Nucleus accumbens (tissue), 56 donors: ENCODE data around the gene SNX5.
A peak's percentile ranks its signal among the peaks of the same experiment; 100 is the strongest.

Experiments
- DNase-seq, 56 donors: peaks; one replicate each; lab custom pipeline; 2025; lab: John Stamatoyannopoulos, UW

Gene SNX5

DNA sequence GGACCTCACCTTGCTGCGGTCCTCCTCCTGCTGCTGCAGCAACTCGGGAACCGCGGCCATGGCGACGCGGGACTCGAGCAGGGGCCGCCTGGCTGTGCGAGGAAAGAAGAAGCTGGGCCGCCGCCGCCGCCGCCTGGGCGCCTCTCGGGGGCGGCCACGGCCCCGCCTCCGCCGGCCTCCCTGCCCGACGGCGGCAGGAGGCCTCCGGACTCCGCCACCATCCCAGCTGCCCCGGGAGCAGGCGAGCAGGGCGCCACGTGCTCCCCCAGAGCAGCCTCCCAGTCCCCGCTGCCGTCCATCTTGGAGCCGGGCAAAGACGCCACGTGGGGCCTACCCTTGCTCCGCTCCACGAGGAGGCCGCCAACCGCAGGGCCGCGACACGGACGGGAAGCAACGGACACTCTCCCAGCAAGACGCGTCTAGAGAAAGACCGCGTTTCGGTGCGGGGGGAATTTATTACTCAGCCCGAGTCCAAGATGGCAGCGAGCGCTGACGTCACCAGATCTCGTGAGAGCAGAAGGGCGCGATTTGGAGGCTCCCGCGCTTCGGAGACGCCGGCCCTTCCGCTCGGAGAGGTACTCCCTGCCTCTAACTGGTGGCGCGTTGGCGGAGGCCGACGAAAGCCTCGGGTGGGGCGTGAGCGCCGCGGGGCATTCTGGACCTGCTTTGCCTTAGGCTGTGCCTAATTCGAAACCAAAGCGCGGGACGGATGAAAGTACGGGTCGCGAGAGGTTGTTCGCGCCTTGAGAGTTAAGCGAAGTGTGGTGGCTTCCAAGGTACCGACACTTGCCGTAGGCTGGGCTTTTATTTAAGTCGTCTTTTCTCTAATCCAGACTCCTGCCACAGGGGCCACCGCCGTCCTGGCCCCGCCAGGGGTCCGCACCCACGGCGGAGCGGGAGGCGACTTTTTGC is at the start of gene SNX5, which contains the start of gene MGME1:
SNX5 (minus strand) TSS at position 429 of the 912 bp plus-strand sequence; CDS start at position 60, 369 bp downstream.
MGME1 (plus strand) TSS at position 653 of the 912 bp plus-strand sequence. CDS start 842 bp downstream, outside the sequence.
- peak; percentile 87 to 100 (median 98) for DNase-seq

DNA sequence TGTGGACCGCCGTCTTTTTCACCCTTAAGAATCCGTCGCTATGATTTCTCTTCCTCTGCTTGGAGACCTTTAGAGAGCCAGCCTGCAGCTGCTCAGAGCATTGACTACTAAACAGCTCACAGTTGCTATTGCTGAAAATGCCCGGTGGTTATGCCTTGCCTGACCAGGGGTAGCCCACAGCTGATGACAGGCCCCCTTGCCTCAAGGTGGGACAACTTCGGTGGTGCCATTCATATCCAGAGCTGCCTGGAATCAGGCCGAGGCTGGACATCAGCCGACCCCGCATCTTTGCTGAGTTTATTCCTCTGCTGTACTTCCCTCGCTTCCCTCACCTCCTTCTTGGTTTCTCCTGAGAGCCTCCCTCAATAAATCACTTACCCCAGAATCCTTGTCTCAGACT is 49.5 kb upstream of the SNX5 start:
- no peak for DNase-seq

DNA sequence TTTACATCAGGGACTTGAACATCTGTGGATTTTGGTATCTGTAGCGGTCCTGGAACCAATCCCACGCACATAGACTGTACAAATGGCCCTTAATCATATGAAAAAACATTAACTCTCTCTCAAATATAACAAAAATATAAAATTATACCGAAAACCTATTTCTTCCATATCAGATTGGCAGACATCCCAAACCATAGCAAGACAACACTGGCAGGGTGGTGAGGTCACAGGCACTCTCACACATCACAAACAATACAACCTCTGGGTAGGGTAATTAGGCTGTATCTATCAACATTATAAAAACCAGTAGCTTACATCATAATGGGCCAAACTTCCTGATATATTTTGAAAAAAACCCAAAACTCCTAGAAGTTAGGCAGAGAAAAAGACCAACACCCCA is 48.2 kb upstream of the SNX5 start:
- DNase-seq, result no peak

DNA sequence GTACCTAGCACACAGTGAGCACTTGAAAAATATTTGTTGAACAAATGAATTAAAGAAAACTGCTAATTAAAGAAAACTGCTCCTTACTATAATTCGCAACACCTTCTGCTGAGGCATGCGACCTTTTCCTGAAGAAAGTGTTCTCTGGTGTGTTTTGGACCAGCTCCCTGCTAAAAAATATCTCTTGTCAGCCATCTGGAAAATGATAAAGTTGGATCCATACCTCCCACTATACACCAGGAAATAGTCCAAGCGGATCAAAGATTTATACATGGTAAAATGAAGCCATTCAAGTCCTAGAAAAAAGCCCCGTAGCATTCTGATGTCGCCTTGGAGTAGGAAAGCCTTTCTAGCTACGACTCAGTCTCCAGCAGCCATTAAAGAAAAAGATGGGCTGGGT is 45.8 kb upstream of the SNX5 start:
- DNase-seq, result no peak

DNA sequence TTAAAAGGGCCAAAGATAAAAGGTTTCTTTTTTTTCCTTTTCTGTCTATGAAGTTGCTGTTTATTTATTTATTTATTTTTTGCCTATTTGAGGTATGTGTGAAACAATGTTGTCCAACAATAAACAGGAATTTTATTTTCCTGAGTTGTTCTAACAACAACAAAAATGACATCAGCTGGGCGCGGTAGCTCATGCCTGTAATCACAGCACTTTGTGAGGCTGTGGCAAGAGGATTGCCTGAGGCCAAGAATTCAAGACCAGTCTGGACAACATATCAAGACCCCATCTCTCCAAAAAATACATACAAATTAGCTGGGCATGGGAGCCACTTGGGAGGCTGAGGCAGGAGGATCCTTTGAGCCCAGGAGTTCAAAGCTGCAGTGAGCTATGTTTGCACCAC is 44.3 kb upstream of the SNX5 start:
- no peak for DNase-seq

DNA sequence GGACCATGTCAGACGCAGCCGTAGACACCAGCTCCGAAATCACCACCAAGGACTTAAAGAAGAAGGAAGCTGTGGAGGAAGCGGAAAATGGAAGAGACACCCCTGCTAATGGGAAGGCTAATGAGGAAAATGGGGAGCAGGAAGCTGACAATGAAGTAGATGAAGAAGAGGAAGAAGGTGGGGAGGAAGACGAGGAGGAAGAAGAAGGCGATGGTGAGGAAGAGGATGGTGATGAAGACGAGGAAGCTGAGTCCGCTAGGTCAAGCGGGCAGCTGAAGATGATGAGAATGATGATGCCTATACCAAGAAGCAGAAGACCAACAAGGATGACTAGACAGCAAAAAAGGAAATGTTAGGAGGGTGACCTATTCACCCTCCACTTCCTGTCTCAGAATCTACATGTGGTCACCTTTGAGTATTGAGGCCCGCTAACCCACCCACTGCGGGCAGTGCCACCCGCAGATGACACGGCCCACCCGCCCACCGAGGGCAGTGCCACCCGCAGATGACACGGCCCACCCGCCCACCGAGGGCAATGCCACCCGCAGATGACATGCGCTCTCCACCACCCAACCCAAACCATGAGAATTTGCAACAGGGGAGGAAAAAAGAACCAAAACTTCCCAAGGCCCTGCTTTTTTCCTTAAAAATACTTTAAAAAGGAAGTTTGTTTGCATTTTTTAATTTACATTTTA is 43.5 kb upstream of the SNX5 start:
- no peak for DNase-seq

DNA sequence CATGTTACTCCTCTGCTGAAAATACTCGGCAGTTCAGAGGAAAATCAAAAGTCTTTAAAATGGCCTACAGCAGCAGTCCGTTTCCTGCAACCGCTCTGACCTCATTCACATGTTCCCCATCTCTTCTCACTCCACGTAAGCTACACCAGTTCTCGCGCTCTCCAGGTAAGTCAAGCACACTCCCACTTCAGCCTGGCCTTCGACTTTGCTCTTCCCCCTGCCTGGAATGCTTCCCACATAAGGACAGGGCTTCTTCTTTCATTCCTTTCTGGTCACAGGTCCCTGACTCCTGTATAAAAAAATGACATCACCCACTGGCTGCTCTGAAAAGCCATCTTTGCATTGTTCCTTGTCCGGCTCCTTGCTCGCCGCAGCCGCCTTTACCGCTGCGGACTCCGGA is 42.9 kb upstream of the SNX5 start:
- no peak for DNase-seq

DNA sequence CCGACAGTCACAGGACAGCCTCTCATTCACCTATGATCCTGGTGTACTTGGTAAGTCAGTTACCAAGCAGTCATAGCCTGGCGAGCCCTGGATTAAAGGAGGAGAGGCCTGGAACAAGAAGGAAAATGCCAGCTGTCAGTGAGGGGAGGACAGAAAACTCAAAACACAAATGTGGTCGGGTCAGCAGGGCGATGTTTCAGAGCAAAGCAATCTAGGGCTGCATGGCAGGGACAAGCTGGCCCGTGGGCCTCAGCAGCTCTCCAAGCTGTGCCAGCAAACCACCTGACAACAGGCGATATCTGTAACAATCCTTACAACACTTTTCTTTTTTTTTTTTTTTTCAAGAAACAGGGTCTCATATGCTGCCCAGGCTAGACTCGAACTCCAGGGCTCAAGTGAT is 40.5 kb upstream of the SNX5 start:
- DNase-seq, result no peak

DNA sequence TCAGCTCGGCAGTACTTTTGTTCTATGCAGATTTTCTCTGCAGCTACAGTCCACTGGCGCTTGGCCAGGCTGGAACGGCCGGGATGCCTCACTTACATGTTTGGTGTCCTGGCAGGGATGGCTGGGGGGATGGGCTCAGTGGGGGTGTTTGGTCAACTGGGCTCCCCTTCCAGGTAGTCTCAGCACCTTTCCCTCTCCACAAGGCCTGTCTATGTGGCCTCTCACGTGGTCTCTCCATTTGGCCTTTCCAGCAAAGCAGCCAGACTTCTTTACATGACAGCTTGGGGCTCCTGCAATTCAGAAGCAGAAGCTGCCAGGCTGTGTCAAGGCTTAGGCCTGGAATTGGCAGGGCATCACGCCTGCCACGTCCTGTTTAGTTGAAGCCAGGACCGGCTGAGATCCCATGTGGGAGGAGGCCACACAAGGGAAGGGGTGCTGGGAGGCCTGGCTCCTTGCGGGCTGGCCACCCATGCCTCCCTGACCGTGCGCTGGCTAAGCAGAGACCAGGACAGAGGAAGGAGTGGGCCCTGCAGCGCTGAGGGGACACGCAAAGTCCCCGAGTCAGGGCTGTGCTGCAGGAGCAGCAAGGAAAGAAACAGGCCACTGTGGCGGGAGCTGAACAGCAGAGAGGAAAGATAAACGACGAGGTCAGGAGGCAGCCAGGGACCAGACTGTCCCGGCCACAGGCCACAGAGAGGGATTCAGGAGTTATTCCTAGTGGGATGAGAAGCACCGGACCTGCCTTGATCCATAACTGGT is 39.1 kb upstream of the SNX5 start:
- peak in 4 of 56 donors; percentile 0 to 31 (median 10) for DNase-seq

DNA sequence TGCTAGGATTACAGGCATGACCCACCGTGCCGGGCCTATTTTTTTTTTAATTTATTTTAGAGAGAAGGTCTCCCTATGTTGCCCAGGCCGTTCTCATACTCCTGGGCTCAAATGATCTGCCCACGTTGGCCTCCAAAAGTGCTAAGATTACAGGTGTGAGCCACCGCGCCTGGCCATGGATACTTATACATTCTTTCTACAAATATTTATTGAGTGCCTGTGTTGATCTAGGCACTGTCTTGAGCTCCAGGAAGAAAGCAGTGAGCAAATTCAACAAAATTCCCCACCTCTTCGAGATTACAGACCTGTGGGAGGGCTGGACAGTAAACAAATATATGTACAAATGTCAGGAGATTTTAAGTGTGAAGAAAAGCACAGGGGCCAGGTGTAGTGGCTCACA is 38.1 kb upstream of the SNX5 start:
- no peak for DNase-seq

DNA sequence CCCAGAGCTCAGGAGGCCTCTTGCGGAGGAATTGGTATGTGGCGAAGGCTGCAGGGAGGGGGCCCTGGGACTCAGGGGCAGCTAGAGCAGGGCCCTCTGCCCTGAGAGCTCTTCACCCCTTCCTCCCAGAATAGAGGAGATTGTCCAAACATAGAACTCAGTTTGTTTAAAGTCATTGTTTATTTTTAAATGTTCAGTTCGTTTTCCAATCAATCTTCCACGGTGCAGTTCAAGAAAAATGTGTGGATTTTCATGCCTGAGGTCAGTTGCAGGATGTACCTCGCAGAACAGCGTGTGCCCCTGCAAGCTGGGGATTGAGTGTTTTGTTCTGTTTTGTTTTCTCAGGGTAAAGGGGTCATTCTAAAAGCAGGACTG is 37.4 kb upstream of the SNX5 start:
- no peak for DNase-seq

DNA sequence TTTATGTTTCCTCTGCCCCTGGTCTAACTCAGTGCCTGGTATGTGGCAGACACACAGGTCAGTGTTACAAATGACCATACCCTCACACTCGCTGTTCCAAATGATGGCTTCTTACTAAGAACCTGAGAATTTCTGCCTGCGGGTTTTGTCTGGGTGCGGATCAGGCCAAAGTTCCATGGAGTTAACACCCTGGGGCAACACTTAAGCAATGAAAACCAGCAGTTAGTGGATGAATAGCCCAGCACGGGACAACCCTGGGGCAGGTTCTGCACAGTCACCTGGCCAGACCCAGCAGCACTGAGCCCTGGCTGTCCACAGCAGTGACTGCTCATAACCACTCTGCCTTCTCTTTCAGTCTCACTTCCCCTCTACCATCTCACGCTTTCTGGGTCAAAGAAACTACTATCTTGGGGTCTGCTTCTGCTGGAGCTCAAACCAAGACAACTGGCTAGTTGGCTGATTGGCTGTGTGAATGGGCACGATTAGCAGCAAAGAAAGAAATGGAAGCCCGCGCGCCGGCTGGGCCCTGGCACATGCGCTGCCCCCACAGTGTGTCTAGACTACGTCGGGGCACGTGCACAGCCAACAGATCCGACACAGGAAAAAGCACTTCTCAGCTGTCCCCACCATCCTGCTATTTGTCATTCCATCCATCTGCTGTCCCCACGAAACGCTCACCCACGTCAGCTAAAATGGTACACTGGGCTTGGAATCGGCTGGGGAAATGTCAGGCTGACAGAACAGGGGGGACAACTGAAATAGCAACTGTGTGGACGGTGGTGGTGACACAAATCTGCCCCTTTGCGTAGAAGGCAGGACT is 36.8 kb upstream of the SNX5 start:
- DNase-seq, result no peak

DNA sequence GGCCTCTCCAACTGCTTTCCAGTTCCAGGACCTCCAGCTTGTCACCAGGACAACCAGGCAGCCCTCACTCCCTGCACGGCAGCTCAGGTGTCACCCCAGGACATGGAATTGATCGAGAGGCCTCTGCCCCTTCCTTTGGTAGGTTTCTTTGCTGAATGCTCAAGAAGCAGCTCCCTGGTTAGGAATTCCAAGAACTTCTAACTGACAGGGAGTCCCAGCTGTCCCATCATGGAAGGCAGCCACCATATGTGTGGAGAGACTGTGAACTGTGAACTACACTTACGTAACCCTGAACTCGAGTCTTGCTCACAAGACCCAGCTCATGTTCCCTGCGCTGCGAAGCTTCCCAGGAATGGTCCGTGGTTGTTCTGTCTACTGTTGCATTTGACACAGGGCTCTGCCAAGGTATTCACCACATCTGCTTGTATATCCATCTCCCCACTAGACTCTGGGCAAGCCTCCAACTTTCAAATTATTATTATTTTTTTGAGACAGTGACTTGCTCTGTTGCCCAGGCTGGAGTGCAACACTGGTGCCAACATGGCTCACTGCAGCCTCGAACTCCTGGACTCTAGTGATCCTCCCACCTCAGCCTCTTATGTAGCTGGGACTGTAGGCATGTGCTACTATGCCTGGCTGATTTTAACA is 35.9 kb upstream of the SNX5 start:
- DNase-seq, result no peak

DNA sequence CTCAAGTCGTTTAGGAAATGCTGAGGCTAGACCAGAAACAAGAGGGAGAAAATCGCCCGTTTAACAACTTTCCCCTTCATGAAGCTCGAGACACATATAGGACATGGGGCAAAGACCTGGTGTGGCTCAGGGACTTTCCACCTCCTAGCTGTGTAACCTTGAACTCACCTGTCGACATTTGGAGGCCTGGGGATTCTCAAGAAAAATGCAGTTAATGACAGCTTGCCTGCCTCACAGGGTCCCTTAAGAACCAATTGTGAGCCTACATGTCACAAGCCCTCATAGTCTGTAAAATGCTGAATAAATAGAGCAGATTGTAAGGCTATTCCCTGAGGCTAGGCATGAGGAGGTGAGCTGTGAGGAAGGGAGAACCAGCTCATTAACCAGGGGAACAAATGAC is 35.3 kb upstream of the SNX5 start:
- DNase-seq, result no peak

DNA sequence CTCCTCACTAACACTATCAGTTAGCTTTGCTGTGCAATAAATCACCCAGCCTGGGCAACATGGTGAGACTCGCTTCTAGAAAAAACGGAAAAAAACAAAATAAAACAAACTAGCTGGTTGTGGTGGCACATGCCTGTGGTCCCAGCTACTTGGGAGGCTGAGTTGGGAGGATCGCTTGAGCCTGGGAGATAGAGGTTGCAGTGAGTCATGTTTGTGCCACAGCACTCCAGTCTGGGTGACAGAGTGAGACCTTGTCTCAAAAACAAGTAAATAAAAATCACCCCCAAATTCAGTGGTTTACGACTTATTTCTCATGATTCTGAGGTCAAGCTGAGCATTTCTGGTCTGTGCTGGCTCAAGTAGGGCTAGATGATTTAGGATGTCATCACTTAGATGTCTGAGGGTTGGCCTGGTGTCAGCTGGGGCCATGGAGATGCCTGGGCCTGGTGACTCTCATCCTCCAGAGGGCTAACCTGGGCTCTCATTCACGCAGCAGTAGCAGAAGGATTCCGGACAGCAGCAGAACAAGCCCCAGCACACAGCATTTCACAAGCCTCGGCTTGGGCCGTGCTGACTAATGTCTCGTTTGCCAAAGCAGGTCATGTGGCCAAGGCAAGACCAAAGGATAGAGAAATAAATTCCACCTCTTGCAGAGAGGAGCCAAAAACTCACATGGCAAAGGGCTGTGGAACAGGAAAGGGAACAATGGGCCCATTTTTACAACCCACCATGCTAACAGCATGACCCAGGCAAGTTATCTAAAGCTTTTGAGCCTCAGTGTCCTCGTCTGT is 32.7 kb upstream of the SNX5 start:
- peak in 36 of 56 donors; percentile 2 to 66 (median 26) for DNase-seq

DNA sequence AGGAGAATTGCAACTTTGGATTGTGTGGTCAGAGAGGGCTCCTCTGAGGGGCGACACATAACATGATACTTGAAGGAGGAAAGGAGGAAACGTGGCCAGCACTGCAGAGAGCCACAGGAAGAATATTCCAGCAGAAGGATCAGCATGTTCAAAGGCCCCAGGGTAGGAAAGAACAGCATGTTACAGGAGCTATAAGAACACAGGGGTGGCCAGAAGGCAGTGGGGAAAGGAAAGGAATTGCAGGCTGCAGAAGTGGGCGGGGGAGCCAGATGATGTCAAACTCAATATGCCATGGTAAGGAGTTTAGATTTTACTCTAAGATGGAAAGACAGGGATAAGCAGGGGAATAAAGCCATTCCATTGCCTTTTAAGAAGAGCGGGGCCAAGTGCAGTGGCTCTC is 31.0 kb upstream of the SNX5 start:
- no peak for DNase-seq

DNA sequence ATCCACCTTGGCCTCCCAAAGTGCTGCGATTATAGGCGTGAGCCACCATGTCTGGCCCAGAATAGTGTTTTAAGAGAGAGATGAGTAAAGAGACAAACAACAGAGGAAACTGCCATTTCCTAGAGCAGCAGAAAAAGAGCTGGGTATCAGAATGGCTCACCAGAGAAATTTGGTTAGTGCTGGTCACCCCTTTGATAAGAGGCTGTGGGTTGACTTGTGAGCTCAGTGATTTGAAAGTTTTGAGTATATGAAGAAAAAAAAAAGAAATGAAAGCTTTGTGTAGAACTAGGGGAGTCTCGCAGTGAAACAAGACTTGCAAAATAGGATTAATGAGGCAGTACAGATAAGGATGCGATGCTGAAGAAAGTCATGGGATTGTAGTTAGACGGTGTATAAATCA is 29.9 kb upstream of the SNX5 start:
- DNase-seq, result no peak

DNA sequence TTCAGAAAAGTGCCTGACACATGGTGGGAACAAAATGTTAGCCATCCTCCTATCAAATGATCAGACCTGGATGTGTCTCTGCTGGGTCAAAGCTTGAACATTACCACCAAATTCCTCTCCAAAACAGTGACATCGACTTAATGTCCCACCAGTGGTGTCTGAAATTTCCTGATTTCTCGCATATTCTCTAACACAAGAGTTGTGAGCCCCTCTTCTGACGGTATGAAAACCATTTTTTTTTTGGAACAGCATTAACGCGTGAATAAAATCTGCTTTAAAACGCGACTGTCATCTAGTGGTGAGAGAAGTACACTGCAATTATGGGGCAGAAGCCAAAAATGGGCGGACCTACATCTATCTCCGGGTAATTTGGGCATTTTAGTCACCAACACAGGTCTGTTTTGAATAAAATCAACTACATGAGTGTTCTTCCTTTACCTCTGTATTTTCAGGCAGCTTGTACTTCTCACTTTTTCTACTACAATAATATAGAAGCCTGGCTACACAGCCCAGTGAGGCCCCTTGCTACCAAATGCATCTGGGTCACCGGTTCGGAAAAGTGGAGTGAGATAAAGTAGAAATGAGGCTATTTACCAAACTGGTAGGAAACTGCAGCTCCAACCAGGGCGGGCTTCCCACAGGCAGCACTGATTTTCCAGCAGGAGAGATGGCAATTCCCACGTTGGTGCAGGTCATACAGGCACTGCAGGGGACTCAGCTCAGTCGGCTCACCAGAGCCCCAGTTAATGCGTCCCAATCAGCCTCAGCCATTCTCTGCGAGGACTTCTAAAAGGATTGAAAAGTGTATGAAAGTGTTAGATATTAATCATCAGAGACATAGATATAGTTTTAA is 27.6 kb upstream of the SNX5 start:
- DNase-seq, result peak in 10 of 56 donors; percentile 4 to 46 (median 10)
